NCI-H1694 (cell line): ENCODE measurements around the gene PEX6.

Source experiments
- DNase-seq: peaks from one replicate; lab custom pipeline; 2025; lab: John Stamatoyannopoulos, UW

The PEX6 gene

DNA sequence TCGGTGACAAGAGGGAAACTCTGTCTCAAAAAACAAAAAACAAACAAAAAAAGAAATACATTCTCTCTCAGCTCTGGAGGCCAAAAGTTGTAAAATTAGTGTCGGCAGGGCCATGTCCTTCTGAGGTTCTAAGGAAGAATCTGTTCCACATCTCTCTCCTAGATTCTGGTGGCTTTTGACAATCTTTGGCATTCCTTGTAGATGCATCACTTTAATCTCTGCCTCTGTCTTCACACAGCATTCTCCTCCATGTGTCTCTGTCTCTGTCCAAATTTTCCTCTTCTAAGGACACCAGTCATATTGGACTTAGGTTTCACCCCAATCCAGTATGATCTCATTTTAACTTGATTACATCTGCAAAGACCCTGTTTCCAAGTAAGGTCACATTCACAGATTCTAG lies 14.5 kb upstream of the PEX6 start:
- DNase-seq: no peak

DNA sequence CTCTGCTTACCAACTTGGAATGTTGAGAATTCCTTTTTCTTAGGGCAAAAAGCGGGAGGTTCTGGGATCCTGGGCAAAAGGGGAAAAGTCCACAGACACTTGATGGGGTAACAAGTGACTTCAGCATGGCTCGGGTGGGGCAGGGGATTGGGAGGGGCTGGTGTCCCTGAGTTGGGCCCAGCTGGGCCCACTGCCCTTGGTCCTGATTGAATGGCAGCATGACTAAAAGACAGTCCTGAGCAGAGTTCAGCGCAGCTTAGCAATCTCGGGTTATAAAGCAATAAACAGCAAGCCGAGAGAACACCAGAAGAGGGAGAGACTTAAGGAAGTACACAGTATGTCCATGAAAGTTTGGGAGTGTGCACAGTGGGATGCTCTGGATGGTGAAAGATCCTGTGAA lies 10.9 kb upstream of the PEX6 start:
- no peak for DNase-seq

DNA sequence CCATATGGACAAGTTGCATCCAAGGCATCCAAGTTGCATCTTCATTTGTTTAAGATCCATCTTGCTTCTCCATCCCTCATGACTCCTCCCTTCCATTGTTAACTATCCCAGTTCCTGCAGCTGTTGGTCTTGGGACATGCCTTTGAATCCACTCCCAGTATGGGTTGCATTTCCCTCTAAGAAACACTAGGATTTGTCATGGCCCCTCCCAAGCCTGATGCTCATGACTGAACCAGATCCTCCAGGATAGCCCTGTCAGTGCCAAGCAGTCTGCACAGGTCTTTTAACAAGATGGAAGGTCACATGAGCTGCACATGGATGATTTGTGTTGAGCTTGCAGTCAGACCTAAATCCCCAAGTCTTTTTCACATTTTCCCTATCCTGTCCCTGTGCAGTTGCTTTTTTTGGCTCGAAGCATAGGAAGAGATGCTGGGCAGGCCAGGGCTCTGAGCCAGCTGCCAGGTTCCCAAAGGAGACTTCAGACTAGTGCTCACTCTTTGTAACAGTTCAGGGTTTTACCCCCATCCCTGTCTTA lies 9.6 kb upstream of the PEX6 start:
- DNase-seq: no peak

DNA sequence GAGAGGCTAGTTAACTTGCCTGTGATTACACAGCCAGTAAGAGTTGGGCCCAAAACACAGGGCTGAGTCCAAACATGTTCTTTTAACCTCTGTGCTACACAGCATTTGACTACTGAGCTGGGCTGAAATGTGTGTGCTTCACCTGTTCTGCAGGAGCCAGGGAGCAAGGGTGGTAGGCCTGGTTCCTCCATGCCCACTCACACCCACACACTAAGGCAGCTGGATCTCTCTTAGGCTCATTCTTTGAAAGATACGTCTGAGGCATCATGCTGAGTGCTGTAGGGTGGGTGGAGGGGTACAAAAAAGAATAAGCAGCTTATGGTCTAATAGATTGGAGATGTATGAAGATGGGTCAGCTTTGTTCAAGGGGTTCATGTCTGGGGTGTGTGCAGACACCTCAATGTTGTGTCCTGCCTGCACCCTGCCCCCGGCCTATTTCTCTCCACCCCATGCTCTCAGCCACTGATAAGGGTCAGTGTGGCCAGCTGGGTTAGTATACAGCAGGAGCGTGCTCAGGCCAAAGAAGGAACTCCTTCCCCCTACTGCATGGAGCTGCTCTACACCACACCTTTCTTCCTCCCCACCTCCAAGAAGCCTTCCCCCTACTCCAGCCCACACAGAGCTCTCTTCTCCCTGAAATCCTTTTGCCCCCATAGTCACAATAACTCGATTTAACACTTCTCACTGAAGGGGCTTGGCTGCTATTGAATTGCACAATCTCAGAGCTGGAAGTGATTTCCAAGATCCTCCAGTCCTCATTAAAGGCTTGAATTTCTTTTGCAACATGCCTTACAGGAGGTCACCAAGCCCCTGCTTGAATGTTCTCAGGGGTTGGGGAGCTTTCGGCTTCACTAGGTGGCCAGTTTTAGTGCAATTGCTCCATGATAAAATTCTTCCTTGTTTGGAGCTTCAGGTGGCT lies 8.8 kb upstream of the PEX6 start:
- DNase-seq: no peak

DNA sequence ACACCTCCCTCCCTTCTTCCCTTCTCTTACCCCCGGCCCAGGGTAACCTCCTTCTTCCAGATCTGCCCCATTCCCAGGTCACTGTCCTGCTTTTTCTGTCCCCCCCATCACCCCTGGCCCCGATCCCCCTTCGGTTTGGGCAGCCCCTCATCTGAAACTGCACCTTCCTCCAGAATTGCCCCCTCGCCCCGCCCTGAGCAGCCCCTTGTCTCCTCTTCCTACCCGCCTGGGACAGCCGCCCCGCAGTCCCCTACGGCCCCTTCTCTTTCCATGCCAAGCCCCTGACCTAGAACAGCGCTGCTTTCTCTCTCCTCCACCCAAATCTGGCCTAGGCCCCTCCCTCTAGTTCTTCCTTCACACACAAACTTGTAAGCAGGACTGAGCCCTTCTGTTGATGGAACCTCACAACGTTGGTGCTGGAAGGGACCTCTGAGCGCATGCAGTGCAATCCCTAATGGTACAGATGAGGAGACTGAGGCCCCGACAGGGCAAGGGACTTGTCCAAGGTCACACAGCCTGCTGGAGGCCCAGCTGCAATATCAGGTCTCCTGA lies 6.0 kb upstream of the PEX6 start:
- DNase-seq: no peak

DNA sequence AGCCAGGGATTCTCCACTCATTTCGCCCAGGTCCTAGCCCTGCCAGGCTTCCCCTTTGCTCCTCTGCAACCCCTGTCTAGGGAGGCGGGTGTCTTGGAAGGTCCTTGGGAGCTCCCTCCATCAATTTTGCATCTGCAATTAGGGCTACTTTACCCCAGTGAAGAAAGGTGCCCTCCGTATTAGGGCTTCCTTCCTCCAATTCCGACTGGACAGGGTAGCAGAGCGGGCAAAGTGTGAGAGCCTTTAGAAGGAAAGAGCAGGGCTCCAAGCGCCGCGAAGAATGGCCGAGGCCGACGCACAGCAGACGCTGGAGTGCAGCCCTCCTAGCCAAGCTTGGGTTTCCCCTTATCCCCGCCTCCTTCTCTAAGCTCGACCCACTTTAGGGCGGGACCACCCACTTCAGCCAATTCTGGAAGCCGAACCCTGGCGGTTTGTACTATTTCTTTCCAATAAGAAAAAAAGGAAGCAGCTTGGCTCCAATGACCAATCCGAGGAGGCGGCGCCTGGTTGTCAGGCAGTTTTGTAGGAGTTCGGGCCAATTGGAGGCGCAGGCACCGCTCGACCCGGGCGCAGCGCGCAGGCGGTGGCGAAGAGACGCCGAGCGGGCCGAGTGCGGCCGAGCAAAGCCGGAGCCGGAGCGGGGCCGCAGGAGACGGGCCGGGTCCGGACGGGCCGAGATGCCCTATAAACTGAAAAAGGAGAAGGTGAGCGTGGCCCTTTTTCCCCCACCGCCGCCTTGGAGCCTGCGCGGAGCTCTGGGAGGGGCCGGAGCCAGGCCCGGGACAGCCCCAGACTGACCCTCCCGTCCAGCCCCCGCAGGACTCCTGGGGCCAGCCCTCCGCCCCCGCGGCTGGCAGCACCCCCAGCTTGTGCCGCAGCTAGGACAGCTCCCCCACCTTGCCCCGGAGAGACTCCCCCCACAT lies 5.3 kb upstream of the PEX6 start, which contains the start of gene PPP2R5D:
TSS of gene PPP2R5D (plus strand) at position 570 of the 923 bp plus-strand sequence. CDS start at position 678, 108 bp downstream.
- peak; percentile 97 for DNase-seq

DNA sequence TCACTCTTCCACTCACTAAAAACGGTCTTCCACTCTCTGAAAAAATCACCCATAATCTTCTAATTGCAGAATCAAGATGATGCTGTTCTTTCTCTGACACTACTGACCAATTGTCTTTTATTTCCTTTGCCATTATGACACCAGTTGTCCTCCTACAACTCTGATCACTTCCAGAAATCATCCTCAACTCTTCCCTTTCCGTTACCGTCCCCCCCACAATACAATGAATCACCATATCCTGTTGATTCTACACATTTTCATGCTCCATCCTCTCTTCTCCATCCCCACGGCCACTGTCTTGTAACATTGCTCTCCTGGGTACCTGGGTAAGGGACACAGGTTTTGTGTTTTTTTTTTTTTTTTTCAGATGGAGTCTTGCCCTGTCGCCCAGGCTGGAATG lies 2.9 kb upstream of the PEX6 start:
- no peak for DNase-seq

DNA sequence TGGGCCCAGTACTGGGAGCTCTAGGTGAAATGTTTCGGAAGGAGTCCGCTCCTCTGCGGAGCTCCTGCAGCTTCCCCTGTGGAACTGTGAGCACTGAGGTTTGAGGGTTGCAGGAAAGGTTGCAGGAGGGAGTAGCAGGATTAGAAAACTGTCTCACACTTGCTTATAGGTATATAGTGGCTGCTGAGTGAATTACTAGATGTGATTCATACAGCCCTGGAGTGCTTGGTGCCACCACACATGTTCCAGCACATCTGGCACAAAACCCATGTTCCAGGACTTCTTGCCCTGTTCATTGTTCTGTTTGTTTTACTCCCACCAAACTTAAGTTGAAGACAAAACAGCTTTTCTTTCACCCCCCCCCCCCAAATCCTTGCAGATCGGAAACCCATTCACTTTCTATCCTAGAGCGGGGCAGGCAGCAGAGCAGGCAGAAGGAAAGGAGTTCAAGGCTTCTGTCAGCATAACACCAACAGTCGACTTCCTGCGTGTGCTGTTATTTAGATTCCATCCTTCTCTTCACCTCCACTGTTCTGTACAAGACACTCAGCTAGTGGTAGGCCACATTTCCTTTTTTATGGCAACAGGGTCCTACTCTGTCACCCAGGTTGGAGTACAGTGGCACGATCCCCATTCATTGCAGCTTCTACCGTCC lies 669 bp upstream of the PEX6 start:
- no peak for DNase-seq

DNA sequence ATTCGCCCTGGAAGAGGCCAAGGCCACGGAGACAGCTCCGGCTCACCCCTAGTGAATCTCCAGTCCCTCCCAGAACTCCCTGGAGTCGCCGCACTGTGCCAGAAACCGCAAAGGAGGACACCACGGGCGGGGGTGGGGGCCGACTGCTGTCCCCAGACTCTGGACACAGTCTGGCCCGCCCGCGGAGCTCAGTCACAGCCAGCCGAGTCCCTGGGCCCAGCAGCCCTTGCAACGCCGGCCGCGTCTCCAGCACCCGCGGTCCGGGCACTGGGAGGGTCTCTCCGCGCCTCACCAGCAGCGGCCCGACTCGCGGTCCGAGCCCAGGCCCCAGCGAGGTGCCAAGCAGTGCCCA lies 518 bp downstream of the PEX6 start:
- no peak for DNase-seq

DNA sequence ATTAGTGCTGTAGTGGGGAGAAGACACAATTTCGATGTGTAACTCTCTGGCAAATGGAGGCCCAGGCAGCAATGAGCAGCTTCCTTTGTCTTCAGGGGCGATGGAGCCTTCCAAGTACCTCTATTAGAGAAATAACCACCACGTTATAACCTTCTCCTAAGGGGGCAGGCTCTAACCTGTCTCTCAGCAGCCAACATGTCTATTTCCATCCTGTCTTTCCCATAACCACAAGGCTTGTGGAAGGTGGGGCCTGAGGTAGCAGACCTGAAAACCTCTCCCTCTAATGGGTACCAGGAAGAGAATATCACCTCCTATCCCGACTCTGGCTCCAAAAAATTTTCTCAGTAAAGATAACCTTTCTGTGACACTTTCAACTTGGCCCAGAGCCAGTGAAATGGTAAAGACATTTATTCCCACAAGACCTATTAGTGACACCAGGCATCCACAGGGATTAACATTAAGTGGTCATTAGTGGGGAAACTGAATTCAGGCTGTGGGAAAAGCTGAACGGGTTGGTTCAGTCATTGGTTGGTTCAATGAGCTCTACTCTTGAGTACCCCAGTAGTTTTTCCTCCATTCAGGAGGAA lies 4.0 kb downstream of the PEX6 start:
- DNase-seq: no peak

DNA sequence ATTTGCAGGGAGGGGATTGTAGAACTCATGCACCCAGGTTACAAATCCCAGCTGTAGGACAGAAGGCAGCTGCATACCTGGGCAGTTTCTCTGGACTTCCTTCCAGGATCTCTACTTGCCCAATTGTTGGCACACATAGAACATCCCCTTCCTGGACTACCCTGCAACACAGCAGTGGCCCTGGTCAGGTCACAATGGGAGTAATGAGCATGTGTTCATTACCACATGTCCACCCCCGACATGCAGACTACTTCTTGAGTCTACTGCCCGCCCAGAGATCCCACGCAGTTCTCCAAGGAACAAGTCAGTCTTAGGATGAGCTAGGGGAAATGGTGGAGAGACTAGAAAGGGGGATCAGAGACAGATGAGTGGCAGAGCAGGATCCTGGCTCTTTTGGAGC lies 5.1 kb downstream of the PEX6 start:
- no peak for DNase-seq

DNA sequence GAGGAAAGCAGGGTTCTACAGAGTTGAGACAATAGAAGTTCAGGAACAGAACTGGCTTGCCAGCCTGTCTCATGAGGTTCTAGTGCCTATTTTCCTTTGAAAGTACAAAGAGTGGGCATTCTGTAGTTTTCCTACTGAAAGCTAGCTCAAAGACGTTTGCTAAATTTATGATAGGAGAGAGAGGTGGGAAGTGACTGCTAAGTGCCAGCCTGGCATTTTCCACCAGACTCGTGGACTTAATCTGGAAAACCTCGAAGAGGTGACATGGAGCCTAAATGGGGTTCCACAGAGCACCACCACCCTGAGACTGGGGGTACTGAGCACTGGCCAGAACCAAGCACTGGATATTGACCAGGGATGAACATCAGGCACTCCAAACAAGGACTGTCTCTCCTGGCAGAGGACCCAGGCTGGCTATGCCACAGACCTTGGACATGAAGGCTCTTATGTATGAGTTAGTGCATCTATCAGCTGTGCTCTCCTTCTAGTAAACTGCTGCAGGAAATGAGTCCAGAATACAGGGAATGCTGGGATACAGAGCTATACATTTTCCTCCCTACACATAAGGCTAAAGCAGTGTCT lies 7.1 kb downstream of the PEX6 start:
- no peak for DNase-seq

DNA sequence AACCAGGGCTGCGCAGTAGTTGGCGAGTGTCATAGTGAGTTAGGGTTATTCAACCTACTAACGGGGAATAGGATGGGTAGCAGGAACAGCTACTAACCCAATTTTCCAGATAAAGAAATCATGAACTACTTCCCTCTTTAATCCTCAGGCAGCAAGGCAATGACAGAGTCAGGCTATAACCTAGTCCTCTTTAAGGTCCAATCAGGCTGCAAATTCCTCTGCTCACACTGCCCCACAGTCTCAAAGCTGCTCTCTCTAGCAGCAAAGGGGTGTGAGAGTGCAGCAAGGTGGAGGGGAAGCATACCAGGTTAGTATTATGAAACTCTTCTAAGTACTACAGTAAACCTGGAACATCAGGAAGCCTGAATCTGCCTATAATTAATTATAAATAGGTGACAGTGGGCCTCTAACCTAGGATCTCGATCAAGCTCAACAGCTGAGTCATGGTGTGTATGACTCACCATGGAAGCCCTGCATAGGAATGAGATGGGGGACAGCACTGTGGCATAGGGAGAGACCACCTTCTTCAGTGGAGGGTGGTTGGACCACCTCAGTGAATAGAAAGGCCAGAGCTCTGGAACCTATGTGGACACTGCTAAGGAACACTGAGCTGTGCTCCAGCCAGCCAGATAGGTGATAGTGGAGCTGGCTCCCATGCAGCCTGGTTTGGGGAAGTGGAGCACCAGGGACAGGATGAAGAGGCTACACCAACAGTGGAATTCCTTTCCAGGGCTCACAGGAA lies 7.9 kb downstream of the PEX6 start:
- no peak for DNase-seq

DNA sequence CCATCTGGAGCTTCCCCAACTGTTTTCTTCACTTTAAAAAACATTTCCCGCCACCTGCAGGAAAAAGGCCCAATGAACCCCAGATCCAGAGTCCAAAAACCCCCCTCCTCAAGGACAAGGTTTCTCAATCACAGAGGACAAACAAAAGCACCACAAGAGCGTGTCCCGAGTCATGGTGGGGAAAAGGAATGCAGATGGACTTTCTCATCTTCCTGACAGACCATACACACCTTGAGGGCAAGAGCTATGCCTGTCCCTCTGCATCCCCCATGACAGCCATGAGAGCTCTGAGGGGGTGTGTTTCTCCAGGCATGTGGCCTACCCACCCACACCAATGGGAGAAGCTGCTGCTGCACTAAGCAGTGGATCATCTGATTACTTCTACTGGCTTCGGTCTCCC lies 9.0 kb downstream of the PEX6 start:
- no peak for DNase-seq

DNA sequence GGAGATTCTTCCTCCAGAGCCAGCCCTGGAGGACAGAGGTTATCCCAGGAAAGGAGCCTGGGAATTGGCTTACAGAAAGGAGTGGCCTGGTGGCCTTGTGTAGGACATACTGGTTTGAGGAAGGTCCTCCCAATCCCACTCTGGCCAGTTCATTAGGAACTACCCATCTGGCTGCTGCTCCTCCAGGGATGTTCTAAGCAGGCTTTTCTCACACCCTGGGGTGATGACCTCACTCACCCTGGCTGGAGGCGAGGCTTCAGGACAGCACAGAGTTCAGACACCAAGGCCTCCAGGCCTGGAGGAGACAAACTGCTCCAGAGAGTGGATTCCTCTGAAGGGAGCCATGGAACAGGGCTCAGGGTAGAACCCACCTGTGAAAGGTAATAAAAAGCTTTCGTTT lies 9.6 kb downstream of the PEX6 start:
- no peak for DNase-seq

DNA sequence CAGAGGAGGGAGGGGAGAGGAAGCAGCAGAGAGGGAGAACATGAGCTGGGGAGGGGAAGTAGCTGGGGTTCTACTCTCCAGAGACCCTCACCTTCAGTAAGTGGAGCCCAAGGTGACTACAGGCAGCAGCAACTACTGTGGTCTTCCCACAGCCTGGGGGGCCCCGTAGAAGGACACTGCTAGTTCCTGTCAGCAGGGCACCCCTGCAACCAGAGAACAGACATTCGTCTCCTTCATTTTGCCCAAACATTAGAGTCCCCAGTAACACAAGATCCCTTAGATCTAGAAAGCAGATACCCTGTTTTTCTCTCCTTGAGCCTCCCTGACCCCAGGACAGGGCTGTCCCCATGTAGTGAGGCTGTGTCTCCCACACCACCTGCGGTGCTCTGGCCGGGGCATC lies 10.2 kb downstream of the PEX6 start:
- DNase-seq: no peak

DNA sequence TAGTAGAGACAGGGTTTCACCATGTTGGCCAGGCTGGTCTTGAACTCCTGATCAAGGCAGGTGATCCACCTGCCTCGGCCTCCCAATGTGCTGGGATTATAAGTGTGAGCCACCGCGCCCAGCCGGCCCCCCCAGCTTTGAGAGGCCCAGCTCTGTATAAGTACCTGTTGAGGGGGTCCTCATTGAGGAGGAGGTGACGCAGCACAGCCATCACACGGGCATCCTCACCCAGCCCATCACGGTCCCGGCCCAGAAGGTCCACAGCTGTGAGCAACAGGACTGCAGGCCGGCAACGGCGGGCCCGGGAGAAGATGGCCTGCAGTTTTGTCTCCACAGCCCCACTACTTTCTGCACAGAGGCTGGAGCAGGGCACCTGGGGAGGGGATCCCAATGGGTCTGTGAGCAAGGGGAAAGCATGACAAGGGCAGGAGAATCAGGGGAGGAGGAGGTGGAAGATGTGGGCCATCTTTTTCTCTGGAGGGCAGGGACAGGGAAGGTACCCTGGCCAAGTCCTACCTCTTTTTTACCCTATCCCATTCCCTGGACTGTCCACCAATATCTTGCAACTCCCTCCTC lies 10.8 kb downstream of the PEX6 start:
- no peak for DNase-seq

DNA sequence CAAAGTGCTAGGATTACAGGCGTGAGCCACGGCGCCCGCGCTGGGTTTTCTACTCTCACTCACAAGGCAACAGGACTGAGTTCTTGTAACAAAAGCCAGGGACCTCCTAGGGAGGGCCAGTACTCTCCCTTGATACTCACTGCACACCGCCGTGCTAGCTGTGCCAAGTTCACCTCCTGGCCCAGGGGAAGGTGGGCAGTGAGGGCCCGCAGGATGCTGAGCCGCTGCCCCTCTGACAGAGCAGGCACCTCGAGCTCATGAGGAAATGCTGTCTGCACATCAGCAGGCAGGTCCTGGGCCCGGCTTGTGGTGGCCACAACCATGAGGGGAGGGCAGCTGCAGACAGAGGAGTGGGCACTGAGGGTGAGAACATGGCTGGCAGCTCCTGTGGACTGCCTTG lies 11.8 kb downstream of the PEX6 start:
- DNase-seq: no peak

DNA sequence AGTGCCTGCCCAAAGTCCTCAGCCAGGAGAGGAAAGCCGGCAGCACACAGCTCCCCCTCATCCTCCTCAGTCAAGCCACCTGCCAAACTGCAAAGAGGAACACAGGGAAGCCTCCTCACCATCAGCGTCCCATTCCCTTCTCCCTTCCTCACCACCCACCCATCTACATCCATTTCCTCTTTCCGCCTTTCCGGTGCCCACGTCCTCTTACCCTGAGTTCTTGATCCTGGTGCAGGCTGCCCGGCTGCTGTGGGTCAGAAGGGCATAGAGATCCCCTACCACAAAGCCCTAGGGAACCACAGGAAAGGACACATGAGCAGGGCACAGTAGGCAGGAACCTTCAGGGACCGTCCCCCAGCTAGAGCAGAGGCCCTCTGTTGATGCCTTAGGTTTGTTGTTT lies 12.4 kb downstream of the PEX6 start:
- DNase-seq: no peak
